Subcutaneous abdominal adipose tissue (tissue), 5 donors: ENCODE results near the gene THSD7A.

Source experiments
- H3K27ac ChIP-seq: one replicate; pipeline ENCODE4 v1.7.0; 2013; ENCODE audit warnings: low read depth, mild to moderate bottlenecking, inconsistent platforms, low read length, moderate library complexity
- H3K27me3 ChIP-seq, 5 donors: one replicate each; pipeline ENCODE4 v1.7.0; 2013; ENCODE audit warnings: low read length in 5 of 5, inconsistent platforms in 1 of 5; ENCODE audit not compliant: control insufficient read depth in 5 of 5, insufficient read depth in 4 of 5
- H3K36me3 ChIP-seq, 5 donors: one replicate each; pipeline ENCODE4 v1.7.0; 2013; ENCODE audit warnings: low read length in 5 of 5; ENCODE audit not compliant: control insufficient read depth in 5 of 5, insufficient read depth in 5 of 5
- H3K4me1 ChIP-seq, 5 donors: one replicate each; pipeline ENCODE4 v1.7.0; 2013; ENCODE audit warnings: low read length in 5 of 5, mild to moderate bottlenecking in 3 of 5, moderate library complexity in 1 of 5; ENCODE audit not compliant: control insufficient read depth in 5 of 5, insufficient read depth in 5 of 5
- H3K4me3 ChIP-seq, 5 donors: one replicate each; pipeline ENCODE4 v1.7.0; 2013; ENCODE audit warnings: low read length in 5 of 5, low read depth in 1 of 5
- H3K9ac ChIP-seq, 5 donors: one replicate each; pipeline ENCODE4 v1.7.0; 2013; ENCODE audit warnings: low read length in 5 of 5, mild to moderate bottlenecking in 4 of 5, moderate library complexity in 3 of 5
- H3K9me3 ChIP-seq, 5 donors: one replicate each; pipeline ENCODE4 v1.7.0; 2013; ENCODE audit warnings: low read length in 5 of 5; ENCODE audit not compliant: control insufficient read depth in 5 of 5
- donor health status: healthy.
- donor health status: healthy.
- donor health status: healthy.
- donor health status: healthy.
- donor health status: healthy.

THSD7A gene

DNA sequence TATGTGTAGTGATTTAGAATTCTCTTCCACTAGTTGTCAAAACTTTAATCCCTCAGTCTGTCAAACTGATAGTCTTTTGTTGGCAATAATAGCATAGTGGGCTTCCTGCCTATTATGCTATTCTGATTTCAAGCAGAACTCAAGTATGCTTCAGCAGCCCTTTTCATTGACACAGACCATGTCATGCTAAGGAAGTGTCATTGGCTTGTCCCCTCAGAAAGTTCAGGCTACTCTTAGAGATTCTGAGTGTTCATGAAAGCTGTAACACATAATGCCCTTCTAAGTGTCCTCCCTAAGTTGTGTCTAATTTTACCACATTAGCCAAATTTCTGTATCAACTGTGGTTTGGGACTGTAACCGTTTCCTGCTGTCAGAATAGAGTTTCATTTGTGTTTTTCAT lies 198.7 kb downstream of the THSD7A start:
- Histone ChIP-seq H3K9ac (no peak overlapping the region), H3K36me3 (no peaks in the 10 kb centered on the region), H3K27me3 (no peaks in the 10 kb centered on the region), H3K4me3 (no peak overlapping the region), H3K9me3 (no peaks in the 10 kb centered on the region), H3K27ac (no peak overlapping the region), H3K4me1 (peaks cover 0 to 3% (median 0%) of the 10 kb centered on the region in 5 donors)

DNA sequence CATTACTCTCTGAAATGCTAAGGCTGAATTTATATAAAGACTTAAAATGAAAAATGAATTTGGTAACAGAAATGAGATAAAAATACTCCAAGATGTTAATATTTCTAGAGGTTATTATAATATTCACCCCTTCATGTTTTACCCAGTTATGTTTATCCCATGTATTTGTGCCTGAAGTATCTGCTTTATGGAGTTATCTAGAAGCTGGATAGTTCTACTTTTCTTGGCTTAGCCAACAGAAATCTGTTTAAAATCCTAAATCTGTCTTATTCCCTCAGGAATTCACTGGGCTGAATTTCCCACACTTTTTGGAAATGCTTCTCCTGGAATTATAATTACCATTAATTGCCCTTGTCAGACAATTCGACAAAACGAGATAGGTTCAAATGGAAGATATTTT lies 201.6 kb downstream of the THSD7A start:
- Histone ChIP-seq H3K4me3 (no peak overlapping the region), H3K27me3 (no peaks in the 10 kb centered on the region), H3K27ac (peak overlapping the region; percentile 6), H3K4me1 (peaks cover 0 to 7% (median 4%) of the 10 kb centered on the region in 5 donors), H3K36me3 (no peaks in the 10 kb centered on the region), H3K9ac (no peak overlapping the region), H3K9me3 (no peaks in the 10 kb centered on the region)

DNA sequence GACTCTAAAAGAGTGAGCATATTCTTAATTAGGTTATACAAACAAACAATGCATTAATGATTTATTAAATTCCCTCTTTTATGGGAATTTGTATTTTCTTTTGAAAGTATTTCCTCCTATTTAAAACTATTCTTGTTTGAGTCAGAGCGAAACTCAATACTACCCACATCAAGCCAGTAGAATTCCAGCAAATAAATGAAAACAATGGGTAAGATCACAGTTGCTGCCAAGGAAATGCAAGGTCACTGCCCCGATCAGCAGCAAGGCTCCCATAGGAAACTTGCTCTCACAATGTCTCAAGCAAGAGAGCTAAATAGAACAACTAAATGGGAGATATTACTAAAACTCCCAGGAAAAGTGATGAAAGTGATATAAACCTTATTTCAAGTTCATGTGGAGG lies 206.3 kb downstream of the THSD7A start:
- Histone ChIP-seq H3K27ac (peak overlapping the region; percentile 71), H3K4me3 (no peak overlapping the region)

DNA sequence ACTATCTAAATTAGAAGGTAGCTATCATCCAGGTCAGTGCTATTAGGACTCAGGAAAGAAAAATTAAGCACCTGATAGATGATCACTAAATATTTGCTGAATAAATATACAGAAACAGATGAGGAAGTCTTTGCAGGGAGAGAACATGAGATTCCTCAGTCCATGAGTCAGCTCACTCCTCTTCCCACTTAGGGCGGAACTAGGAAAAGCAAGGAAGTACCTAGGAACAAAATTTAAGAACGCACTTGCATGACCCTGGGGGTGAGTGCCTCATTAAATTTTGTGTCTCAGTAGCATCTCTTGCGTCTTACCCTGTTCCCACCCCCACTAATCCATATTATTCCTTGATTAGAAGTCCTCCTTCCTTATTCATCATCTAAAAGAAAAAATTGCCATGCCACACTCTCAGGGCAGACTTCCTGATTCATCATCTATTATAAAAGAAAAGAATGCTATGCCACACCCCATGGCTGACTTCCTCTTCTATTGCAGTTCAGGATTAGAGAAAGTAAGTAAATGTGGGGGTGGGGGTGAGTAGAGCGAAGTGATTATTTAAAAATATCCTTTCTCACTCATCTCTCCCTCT lies 208.8 kb downstream of the THSD7A start:
- Histone ChIP-seq H3K36me3 (no peaks in the 10 kb centered on the region), H3K9ac (no peak overlapping the region), H3K27me3 (no peaks in the 10 kb centered on the region), H3K4me1 (peaks cover 0 to 17% (median 4%) of the 10 kb centered on the region in 5 donors), H3K27ac (no peak overlapping the region), H3K4me3 (no peak overlapping the region), H3K9me3 (peaks cover 0 to 6% (median 0%) of the 10 kb centered on the region in 5 donors)

More for the DNA sequence above, 206.3 kb downstream of the THSD7A start:
- Histone ChIP-seq H3K27me3 (no peaks in the 10 kb centered on the region), H3K9ac (no peak overlapping the region), H3K4me1 (peaks cover 0 to 13% (median 4%) of the 10 kb centered on the region in 5 donors), H3K36me3 (no peaks in the 10 kb centered on the region), H3K9me3 (peaks cover 0 to 6% (median 0%) of the 10 kb centered on the region in 5 donors)

DNA sequence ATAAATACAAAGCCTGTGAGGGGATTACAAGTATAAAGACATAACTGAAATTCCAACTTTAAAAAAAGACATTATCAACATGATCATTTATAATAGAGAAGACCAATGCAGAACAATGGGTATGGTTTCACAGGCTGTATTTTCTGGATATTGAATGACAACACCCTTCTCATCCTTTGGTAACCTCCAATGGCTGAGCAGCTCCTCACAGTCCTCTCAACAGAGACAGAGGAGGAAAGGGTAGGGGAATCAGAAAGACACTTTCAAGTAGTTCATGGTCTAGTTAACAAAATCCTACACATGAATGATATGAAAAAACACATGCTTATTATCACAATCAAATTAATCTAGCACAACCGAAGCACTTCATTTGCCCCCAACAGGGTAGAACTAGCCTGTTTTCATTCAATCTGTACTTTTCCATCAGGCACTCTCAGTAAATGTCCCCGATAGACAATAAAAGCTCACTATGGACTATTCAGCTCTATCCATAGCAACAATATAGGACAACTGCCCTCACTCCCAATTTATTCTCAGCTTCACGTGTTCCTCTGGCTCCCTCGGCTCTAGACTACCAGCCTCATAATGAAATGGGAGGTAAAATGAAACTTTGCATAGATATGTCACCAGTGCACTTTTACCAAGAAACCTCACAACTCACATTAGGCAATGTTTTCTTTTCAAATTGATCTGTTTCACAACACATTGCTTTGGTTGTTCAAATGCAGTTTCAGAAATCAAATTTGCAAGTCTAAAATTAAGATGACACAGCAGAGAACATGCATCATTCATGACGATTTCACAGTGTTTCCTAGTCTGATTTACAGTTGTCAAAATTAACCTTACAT lies 211.4 kb downstream of the THSD7A start:
- H3K9me3 ChIP-seq: peaks cover 0 to 6% (median 0%) of the 10 kb centered on the region in 5 donors
- peaks cover 0 to 14% (median under 1%) of the 10 kb centered on the region in 5 donors for H3K4me1 ChIP-seq
- H3K27ac ChIP-seq: peak overlapping the region; percentile 51
- peak overlapping the region in 1 of 5 donors; percentile 7 for H3K9ac ChIP-seq
- no peaks in the 10 kb centered on the region for H3K27me3 ChIP-seq
- H3K36me3 ChIP-seq: no peaks in the 10 kb centered on the region
- peak overlapping the region in 2 of 5 donors; percentile 21 to 57 for H3K4me3 ChIP-seq

DNA sequence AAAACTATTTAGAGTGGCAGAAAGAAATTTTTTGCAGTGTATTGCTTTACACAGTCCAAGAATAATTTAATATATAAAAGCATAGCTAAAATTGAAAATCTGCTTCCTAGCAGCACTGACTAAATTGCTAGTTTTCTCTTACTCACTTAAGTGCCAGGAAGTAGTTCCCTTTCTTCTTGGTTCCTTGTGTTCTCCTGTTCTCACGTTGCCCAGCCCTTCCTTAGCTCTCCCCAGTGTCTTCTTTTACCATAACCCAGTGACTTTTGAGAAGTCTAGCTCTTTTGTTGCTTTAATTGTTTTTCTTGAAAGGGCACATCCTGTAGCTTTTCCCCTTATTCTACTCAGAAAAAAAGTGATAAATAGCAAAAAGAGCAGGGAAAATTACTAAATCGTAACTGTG lies 215.5 kb downstream of the THSD7A start:
- Histone ChIP-seq H3K27me3 (no peaks in the 10 kb centered on the region), H3K27ac (no peak overlapping the region), H3K36me3 (no peaks in the 10 kb centered on the region)

DNA sequence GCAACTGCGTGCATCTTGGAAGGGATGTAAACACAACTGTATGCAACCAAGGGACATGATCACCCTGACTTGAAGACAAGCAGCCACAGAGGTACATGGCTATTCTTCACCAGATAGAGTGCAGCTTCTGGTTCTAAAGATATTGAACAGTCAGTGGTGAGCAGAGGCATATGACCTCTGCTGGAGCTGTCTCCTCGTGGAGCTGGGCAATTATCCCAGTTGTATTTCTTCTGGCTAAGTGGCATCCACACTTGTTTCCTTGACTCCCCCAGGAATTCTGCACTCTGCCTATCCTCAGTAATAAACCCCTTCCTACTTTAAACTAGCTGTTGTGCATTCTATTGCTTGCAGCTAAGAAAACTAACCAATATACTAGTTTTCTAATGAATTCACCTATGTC lies 216.8 kb downstream of the THSD7A start:
- H3K4me3 ChIP-seq: no peak overlapping the region
- H3K9ac ChIP-seq: no peak overlapping the region
- H3K4me1 ChIP-seq: peaks cover 3 to 9% (median 4%) of the 10 kb centered on the region in 5 donors
- no peaks in the 10 kb centered on the region for H3K27me3 ChIP-seq
- no peaks in the 10 kb centered on the region for H3K9me3 ChIP-seq
- no peaks in the 10 kb centered on the region for H3K36me3 ChIP-seq
- no peak overlapping the region for H3K27ac ChIP-seq

More for the DNA sequence above, 215.5 kb downstream of the THSD7A start:
- no peak overlapping the region for H3K9ac ChIP-seq
- no peaks in the 10 kb centered on the region for H3K9me3 ChIP-seq
- no peak overlapping the region for H3K4me3 ChIP-seq
- H3K4me1 ChIP-seq: peaks cover 3 to 13% (median 7%) of the 10 kb centered on the region in 5 donors

DNA sequence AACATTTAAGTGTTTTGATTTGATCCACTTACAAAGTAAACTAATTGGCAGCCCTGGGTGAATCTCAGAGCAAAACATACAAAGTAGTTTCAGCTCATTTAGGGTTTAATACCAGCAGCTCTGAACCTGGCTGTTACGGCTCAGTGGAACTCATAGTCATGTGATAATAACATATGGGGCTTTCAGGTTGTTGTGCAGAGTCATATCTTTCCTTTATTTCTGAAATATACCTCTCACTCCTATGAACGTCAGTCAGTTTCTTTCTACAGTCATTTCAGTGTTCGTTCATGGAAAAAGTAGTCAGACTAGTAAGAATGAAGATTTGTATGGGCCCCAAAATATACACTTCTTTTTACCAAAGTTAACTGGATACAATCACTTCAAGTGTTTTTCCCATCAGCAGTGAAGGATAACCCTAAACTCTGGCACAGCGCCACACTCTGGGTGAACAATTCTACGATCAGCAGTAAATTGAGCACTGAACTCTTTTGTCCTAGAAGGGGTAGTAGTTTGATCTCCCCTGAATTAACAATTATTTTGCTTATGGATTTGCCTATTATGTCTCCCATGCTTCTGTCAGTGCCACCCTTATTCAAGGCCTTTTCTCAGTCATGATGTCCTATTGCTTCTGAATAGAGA lies 218.6 kb downstream of the THSD7A start:
- no peaks in the 10 kb centered on the region for H3K9me3 ChIP-seq
- H3K4me1 ChIP-seq: peaks cover 3 to 9% (median 4%) of the 10 kb centered on the region in 5 donors
- no peaks in the 10 kb centered on the region for H3K27me3 ChIP-seq
- no peaks in the 10 kb centered on the region for H3K36me3 ChIP-seq
- H3K9ac ChIP-seq: no peak overlapping the region
- H3K27ac ChIP-seq: no peak overlapping the region
- H3K4me3 ChIP-seq: no peak overlapping the region

DNA sequence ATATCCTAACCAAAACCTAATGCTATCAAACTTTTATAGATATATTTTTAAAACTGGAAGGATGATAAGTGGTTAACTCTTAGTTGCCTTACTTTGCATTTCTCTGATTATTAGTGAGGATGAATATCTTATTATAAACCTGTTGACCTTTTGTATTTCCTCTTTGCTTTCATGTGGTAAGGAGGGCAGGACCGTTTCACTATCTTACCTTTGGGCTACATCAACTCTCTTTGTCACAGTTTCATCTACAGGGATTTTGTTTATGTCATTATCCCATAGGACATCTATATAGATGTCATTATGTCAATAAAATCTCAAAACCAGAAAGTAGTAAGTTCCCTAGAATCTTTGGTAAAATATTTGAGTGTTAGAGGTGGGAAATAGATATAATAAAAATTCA lies 219.3 kb downstream of the THSD7A start:
- no peaks in the 10 kb centered on the region for H3K36me3 ChIP-seq
- H3K9ac ChIP-seq: no peak overlapping the region
- no peak overlapping the region for H3K4me3 ChIP-seq
- no peaks in the 10 kb centered on the region for H3K27me3 ChIP-seq
- no peaks in the 10 kb centered on the region for H3K9me3 ChIP-seq
- peaks cover 3 to 9% (median 4%) of the 10 kb centered on the region in 5 donors for H3K4me1 ChIP-seq
- no peak overlapping the region for H3K27ac ChIP-seq
